T-helper 17 cell (primary cell): Measurements from ENCODE around the gene GPR161. TPM values are rescaled to one million over a fixed set of nuclear protein-coding genes. Genes with fewer than 3 reads are reported as not detected.
"Not testable (repeated sequence)": the region's sequence is repeated elsewhere in the genome, so short reads cannot be mapped to it uniquely, and the experiment has no call there.

Source experiments
- ATAC-seq: fragments of 150-1000 bp; cut with Tn5 transposase; 2 replicates; pipeline ENCODE4 v1.10.0; 2021; ENCODE audit warnings: mild to moderate bottlenecking, moderate library complexity
- DNase-seq, 3 donors: peaks; one replicate each; pipeline versions ENCODE4 v3.0.0 to v3.0.0-alpha.2; 2020 to 2021
- H3K9me3 ChIP-seq: one replicate; pipeline ENCODE4 v1.7.0; 2013; ENCODE audit warnings: low read length, mild to moderate bottlenecking; ENCODE audit not compliant: control insufficient read depth, poor library complexity, severe bottlenecking
- H3K27ac Mint-ChIP-seq: one replicate; pipeline ENCODE4 v1.8.0; 2022; ENCODE audit warnings: mild to moderate bottlenecking, moderate library complexity, mixed read lengths
- H3K27me3 Mint-ChIP-seq: one replicate; pipeline ENCODE4 v1.8.0; 2022; ENCODE audit warnings: mixed read lengths
- H3K36me3 Mint-ChIP-seq: one replicate; pipeline ENCODE4 v1.8.0; 2022; ENCODE audit warnings: low read depth, mixed read lengths
- H3K4me1 Mint-ChIP-seq: one replicate; pipeline ENCODE4 v1.8.0; 2022; ENCODE audit warnings: mild to moderate bottlenecking, mixed read lengths
- H3K4me3 Mint-ChIP-seq: one replicate; pipeline ENCODE4 v1.8.0; 2022; ENCODE audit warnings: mild to moderate bottlenecking, moderate library complexity, mixed read lengths
- total RNA-seq, 4 donors: library from RNA in 2 of 4; stranded (reverse) in 2 of 4; gene quantifications; one replicate each; pipeline ENCODE4 v1.2.3 and lab custom pipeline; 2022 to 2026

Gene GPR161
- total RNA-seq, 2 donors from 2014 or later = 0.02 to 0.13 TPM

- Mint-ChIP-seq H3K27ac (no peak overlapping the region), H3K4me3 (peak overlapping the region; percentile 41), H3K4me1 (peaks cover 2% of the 10 kb centered on the region), H3K27me3 (peaks cover 9% of the 10 kb centered on the region), H3K36me3 (peaks cover 3% of the 10 kb centered on the region)
- ATAC-seq (peak; percentile 73), DNase-seq (peak; percentile 33 to 54 (median 38))
- no peaks in the 10 kb centered on the region for H3K9me3 ChIP-seq
Measured at GRCh38 chr1:168084396-168085231, 52.1 kb downstream of the GPR161 start.

- DNase-seq = no peak
- no peaks in the 10 kb centered on the region for H3K9me3 ChIP-seq
- peaks cover 3% of the 10 kb centered on the region for H3K36me3 Mint-ChIP-seq
- ATAC-seq = no peak
- H3K27me3 Mint-ChIP-seq = peaks cover 9% of the 10 kb centered on the region
- no peak overlapping the region for H3K4me3 Mint-ChIP-seq
- H3K27ac Mint-ChIP-seq = no peak overlapping the region
- peaks cover 2% of the 10 kb centered on the region for H3K4me1 Mint-ChIP-seq
Measured at GRCh38 chr1:168083456-168084325, 53.0 kb downstream of the GPR161 start.

GRCh38 chr1:168082008-168082876, 54.5 kb downstream of the GPR161 start:
- ATAC-seq (peak; percentile 88), DNase-seq (peak in 2 of 3 donors; percentile 25 to 55)
- Mint-ChIP-seq H3K4me1 (no peaks in the 10 kb centered on the region), H3K4me3 (no peak overlapping the region), H3K27me3 (no peaks in the 10 kb centered on the region), H3K27ac (peak overlapping the region; percentile 81), H3K36me3 (no peaks in the 10 kb centered on the region)
- H3K9me3 ChIP-seq = no peaks in the 10 kb centered on the region

GRCh38 chr1:168081373-168082007, 55.2 kb downstream of the GPR161 start:
- no peaks in the 10 kb centered on the region for H3K27me3 Mint-ChIP-seq
- ATAC-seq (no peak), DNase-seq (no peak)
- peaks cover 2% of the 10 kb centered on the region for H3K4me1 Mint-ChIP-seq
- H3K27ac Mint-ChIP-seq = peak overlapping the region; percentile 81
- H3K9me3 ChIP-seq = no peaks in the 10 kb centered on the region
- no peak overlapping the region for H3K4me3 Mint-ChIP-seq
- peaks cover 3% of the 10 kb centered on the region for H3K36me3 Mint-ChIP-seq

GRCh38 chr1:168079761-168080160, 57.0 kb downstream of the GPR161 start:
- ATAC-seq (no peak), DNase-seq (no peak)
- H3K27ac Mint-ChIP-seq = no peak overlapping the region
- no peak overlapping the region for H3K4me3 Mint-ChIP-seq
- H3K4me1 Mint-ChIP-seq = peaks cover 2% of the 10 kb centered on the region
- no peaks in the 10 kb centered on the region for H3K27me3 Mint-ChIP-seq
- H3K36me3 Mint-ChIP-seq = peaks cover 7% of the 10 kb centered on the region
- no peaks in the 10 kb centered on the region for H3K9me3 ChIP-seq

GRCh38 chr1:168069384-168069783, 67.3 kb downstream of the GPR161 start:
- DNase-seq = no peak
- Mint-ChIP-seq H3K4me3 (no peak overlapping the region), H3K27me3 (no peaks in the 10 kb centered on the region), H3K27ac (no peak overlapping the region), H3K4me1 (peaks cover 2% of the 10 kb centered on the region), H3K36me3 (peaks cover 14% of the 10 kb centered on the region)
- H3K9me3 ChIP-seq = no peaks in the 10 kb centered on the region
- no peak for ATAC-seq

- Mint-ChIP-seq H3K4me3 (no peak overlapping the region), H3K36me3 (peaks cover 5% of the 10 kb centered on the region), H3K27ac (no peak overlapping the region), H3K27me3 (no peaks in the 10 kb centered on the region), H3K4me1 (peaks cover 2% of the 10 kb centered on the region)
- no peak for ATAC-seq
- no peaks in the 10 kb centered on the region for H3K9me3 ChIP-seq
- no peak for DNase-seq
Measured at GRCh38 chr1:168065506-168065905, 71.2 kb downstream of the GPR161 start.

- peaks cover 2% of the 10 kb centered on the region for H3K4me1 Mint-ChIP-seq
- H3K36me3 Mint-ChIP-seq = peaks cover 8% of the 10 kb centered on the region
- ATAC-seq = no peak
- H3K9me3 ChIP-seq = no peaks in the 10 kb centered on the region
- no peak for DNase-seq
- H3K4me3 Mint-ChIP-seq = no peak overlapping the region
- H3K27ac Mint-ChIP-seq = no peak overlapping the region
- no peaks in the 10 kb centered on the region for H3K27me3 Mint-ChIP-seq
Measured at GRCh38 chr1:168064216-168064615, 72.5 kb downstream of the GPR161 start.

GRCh38 chr1:168057921-168058320, 78.8 kb downstream of the GPR161 start:
- Mint-ChIP-seq H3K27me3 (no peaks in the 10 kb centered on the region), H3K4me1 (peaks cover 5% of the 10 kb centered on the region)
- ATAC-seq = no peak

GRCh38 chr1:168057355-168057754, 79.4 kb downstream of the GPR161 start:
- H3K9me3 ChIP-seq = no peaks in the 10 kb centered on the region
- no peaks in the 10 kb centered on the region for H3K27me3 Mint-ChIP-seq
- H3K27ac Mint-ChIP-seq = no peak overlapping the region
- ATAC-seq (no peak), DNase-seq (no peak)
- peaks cover 7% of the 10 kb centered on the region for H3K4me1 Mint-ChIP-seq
- H3K4me3 Mint-ChIP-seq = no peak overlapping the region
- H3K36me3 Mint-ChIP-seq = peaks cover 5% of the 10 kb centered on the region

More at GRCh38 chr1:168057921-168058320, 78.8 kb downstream of the GPR161 start:
- no peaks in the 10 kb centered on the region for H3K9me3 ChIP-seq
- H3K27ac Mint-ChIP-seq = no peak overlapping the region
- peaks cover 5% of the 10 kb centered on the region for H3K36me3 Mint-ChIP-seq
- H3K4me3 Mint-ChIP-seq = no peak overlapping the region
- no peak for DNase-seq

- not testable (repeated sequence) for H3K4me3 Mint-ChIP-seq, H3K36me3 Mint-ChIP-seq, H3K9me3 ChIP-seq, DNase-seq, H3K4me1 Mint-ChIP-seq, H3K27me3 Mint-ChIP-seq, H3K27ac Mint-ChIP-seq
- peak; percentile 40 for ATAC-seq
Measured at GRCh38 chr1:168056152-168056551, 80.6 kb downstream of the GPR161 start.

GRCh38 chr1:168054117-168054516, 82.6 kb downstream of the GPR161 start:
- Mint-ChIP-seq H3K4me1 (peaks cover 5% of the 10 kb centered on the region), H3K27ac (peak overlapping the region; percentile 62), H3K27me3 (no peaks in the 10 kb centered on the region), H3K4me3 (no peak overlapping the region), H3K36me3 (peaks cover 2% of the 10 kb centered on the region)
- no peak for DNase-seq
- no peak for ATAC-seq
- no peaks in the 10 kb centered on the region for H3K9me3 ChIP-seq
